ENCODE data around the gene C2CD3.
"Not testable (repeated sequence)": the region's sequence is repeated elsewhere in the genome, so short reads cannot be mapped to it uniquely, and the experiment has no call there.

C2CD3 gene

DNA sequence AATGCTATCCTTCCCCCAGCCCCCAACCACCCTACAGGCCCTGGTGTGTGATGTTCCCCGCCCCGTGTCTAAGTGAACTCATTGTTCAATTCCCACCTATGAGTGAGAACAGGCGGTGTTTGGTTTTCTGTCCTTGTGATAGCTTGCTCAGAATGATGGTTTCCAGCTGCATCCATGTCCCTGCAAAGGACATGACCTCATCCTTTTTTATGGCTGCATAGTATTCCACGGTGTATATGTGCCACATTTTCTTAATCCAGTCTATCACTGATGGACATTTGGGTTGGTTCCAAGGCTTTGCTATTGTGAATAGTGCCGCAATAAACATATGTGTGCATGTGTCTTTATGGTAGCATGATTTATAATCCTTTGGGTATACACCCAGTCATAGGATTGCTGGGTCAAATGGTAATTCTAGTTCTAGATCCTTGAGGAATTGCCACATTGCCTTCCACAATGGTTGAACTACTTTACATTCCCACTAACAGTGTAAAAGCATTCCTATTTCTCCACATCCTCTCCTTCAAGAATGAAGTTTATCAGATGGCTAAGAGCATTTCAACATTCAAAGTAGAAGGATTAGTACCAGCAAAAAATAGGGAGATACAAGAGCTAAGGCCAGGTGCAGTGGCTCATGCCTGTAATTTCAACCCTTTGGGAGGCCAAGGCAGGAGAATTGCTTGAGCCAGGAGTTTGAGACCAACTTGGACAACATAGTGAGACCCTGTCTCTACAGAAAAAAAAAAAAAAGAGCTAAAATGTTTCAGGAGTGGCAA is 50.4 kb downstream of the C2CD3 start:
- not testable (repeated sequence) for DNase-seq (ENCODE audit: low read depth)

DNA sequence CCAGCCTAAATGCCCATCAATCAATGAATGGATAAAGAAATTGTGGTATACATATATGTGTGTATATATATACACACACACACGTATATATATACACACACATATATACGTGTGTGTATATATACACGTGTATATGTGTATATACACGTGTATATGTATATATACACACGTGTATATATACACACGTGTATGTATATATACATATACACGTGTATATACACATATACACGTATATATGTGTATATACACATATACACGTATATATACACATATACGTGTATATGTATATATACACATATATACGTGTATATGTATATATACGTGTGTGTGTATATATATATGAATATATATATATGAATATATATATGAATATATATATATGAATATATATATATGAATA is 54.1 kb downstream of the C2CD3 start:
- no peak for DNase-seq (ENCODE audit: low read depth)

DNA sequence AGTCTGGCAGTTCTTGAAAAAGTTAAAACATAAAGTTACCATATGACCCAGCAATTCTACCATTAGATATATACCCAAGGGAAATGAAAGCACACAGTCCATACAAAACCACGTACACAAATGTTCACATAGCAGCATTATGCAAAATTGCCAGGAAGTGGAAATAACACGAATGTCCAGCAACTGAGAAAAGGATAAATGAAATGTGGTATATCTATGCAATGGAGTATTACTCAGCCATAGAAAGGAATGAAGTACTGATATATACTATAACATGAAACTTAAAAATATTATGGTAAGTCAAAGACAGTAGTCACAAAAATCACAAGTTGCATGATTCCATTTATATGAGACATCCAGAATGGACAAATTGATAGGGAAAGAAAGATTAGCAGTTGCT is 57.9 kb downstream of the C2CD3 start:
- no peak for DNase-seq (ENCODE audit: low read depth)

DNA sequence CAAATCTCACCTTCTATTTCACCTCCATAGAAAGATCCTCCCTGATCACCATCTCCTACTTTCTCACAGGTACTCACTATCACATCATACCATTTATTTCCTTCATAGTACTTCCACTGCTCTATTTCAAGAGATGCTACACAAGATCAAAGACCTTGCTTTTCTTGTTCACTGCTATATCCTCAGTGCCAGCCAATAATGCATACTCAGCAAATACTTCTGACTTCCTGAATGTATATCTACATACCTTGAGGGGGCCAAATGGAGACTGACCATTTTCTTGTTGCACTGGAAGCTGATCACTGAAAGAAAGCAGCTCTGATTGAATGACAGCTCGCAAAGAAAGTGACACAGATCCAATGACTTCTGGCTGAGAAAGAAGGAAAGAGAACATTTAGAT is 64.7 kb downstream of the C2CD3 start:
- DNase-seq (ENCODE audit: low read depth): no peak

DNA sequence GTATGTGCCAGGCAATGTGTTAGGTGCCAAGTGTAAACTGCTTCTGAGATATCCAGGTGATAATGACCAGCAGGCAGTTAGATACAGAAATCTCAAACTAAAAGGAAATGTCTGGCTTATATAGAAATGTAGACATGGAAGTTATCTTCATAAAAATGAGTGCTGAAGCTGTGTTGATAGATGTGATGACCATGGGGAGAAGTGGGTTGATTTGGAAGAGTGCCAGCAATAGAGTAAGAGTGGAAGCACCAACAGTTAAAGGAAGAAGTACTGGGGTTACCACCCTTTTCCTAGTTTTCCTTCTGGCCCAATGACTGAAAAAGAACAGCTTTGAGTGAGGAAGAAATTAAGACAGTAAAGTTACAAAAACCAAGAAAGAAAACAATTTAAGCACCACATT is 68.5 kb downstream of the C2CD3 start:
- no peak for DNase-seq (ENCODE audit: low read depth)

DNA sequence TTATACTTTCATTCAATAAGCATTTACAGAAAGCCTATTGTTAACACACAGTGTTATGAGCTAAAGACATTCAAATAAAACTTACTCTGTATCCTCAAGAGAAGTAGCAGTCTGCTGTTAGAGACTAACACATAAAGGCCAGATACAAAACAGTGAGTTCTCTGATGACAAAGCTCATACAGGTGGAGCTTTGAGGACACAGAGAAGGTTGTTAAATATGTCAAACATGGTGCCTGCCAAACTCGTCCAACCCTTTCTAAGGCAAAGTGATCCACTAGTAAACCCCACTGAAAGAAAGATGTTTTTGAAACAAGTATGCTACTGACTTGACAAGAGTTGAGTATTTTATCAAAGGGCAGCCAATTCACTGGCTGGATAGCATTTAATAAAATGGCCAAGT is 70.1 kb downstream of the C2CD3 start:
- no peak for DNase-seq (ENCODE audit: low read depth)

- DNase-seq (ENCODE audit: low read depth): no peak
Observed at GRCh38 chr11:74100231-74100630, 70.6 kb downstream of the C2CD3 start.

- no peak for DNase-seq (ENCODE audit: low read depth)
Observed at GRCh38 chr11:74097686-74098237, 73.0 kb downstream of the C2CD3 start.

DNA sequence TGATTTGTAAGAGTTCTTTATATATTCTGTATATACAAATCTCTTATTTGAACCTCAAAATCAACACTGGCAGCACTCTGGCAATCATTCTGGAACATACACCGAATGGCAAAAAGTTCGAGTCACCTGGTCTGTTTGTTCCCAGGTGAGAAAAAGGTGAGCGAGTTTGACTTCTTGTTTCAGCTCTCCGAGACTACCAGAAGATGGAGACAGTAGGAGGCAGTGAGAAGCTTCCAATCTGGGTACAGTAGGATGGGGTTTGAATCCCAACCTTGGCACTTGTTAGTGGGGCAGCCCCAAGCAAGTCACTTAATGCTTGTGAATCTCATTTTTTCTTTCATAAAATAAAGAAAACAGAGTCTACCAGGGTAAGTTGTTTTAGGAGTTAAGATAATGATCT is 76.4 kb downstream of the C2CD3 start:
- no peak for DNase-seq (ENCODE audit: low read depth)

GRCh38 chr11:74092425-74092824 is 78.4 kb downstream of the C2CD3 start:
- DNase-seq (ENCODE audit: low read depth): no peak

DNA sequence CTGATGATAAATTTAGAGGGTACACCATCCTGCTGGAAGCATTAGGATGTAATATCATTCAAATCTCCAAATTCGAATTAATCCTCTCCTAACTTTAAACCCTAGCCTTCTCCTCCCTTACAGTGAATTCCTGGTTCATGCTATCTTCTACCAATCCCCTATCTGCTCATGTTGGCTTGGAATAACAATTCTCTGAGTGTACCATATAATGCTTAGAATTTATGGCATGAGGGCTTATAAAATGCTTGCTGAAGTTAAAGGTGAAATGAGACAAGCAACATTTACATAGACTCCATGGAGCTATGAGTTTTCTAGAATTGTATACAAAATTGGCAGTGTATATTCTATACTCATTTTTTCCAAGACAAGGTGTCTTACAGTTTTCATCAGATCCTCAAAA is 79.3 kb downstream of the C2CD3 start:
- DNase-seq (ENCODE audit: low read depth): no peak

DNA sequence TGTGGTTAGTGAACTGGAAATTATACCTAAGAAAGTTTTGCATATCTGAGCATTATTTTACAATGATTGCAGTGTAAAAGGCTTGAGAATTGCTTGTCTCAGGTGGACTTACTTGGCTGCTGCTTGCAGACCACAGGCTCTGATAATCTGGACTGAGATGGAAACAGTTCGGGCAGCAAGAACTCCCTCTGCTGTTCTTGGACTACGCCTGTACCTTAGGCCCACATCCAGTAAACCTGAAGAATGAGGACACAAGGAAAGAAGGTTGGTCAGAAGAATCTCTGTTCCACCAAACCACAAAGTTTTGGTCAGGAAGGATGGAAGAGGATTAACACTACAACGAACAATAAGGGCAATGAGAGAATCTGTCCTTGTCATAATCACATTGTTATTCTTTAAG is 80.1 kb downstream of the C2CD3 start:
- DNase-seq (ENCODE audit: low read depth): no peak

- DNase-seq (ENCODE audit: low read depth): no peak
Observed at GRCh38 chr11:74086242-74086884, 84.4 kb downstream of the C2CD3 start.

DNA sequence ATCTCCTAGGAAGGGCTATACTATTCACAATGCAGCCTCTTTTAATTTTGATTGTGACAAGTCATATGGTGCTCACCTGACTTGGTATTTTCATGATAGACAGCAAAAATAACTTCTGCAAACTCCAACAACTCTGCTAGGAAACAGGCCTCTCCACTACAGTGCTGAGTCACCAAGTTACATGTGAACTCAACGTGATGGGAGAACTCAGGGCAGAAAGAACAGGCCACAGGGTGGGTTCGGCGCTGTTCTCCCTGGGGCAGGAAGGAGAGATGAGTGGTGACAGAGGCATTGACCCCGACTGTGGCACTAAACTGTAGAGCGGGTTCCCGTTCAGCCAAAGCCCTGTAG is 85.3 kb downstream of the C2CD3 start:
- DNase-seq (ENCODE audit: low read depth): no peak

DNA sequence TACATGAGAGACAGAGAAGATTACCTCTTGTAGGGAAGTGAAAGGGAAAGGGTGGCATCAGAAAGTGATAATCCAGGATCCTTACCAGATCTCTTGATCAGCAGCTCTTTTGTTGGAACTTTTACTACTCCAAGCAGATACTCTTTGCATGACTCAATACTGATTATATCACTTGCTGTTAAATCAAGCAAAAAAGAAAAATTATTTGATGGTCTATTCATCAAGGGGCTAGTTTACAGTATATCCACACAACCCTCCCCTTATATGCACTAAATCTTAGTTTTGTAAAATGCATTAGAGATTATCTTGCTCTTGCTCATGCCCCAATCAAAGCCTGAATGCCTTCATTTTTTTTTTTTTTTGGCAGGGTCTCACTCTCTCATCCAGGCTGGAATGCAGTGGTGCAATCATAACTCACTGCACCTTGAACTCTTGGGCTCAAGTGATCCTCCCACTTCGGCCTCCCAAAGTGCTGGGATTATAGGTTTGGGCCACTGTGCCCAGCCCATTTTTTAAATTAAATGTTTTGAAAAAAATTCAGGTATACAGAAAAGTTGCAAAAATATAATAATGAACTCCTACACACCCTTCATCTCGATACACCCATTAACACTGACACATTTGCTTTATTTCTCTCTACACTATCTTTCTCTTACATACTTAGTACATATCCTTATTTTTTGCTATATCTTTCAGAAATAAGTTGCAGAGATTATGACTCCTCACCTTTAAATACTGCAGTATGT is 85.8 kb downstream of the C2CD3 start:
- DNase-seq (ENCODE audit: low read depth): no peak

GRCh38 chr11:74083927-74084326 is 86.9 kb downstream of the C2CD3 start:
- not testable (repeated sequence) for DNase-seq (ENCODE audit: low read depth)

- no peak for DNase-seq (ENCODE audit: low read depth)
Observed at GRCh38 chr11:74081428-74081827, 89.4 kb downstream of the C2CD3 start.

DNA sequence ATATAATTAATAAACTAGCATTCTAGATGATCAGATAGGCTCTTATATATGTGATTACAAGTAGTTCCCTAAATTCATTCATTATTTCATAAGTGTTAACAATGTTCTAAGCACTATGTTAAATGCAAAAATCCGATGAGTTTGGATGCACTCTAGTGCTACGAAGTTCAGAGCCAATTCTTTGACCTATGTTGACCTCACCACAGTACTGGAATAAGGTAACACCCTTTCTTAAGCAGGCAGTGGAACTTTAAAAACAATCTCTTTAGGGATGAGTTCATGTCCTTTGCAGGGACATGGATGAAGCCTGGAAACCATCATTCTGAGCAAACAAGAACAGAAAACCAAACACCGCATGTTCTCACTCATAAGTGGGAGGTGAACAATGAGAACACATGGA is 93.6 kb downstream of the C2CD3 start:
- no peak for DNase-seq (ENCODE audit: low read depth)

DNA sequence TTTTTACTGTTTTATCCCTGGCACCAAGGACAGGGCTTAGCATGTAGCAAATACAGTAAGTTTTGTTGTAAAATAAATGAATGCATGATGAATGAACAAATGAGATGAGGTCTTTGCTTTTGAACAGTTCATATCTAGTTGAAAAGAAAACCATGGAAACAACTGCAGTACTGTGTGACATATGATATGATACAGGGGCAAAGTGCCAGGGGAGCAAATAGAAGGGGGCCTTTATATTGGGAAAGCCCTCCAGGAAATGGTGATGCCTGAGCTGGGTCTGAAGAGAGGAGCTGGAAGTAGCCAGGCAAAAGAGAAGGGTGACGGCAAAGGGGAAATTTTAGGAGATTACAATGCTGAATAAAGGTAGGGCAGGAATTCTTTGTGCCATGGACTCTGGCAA is 98.1 kb downstream of the C2CD3 start:
- no peak for DNase-seq (ENCODE audit: low read depth)

GRCh38 chr11:74072286-74072685 is 98.5 kb downstream of the C2CD3 start:
- no peak for DNase-seq (ENCODE audit: low read depth)

- DNase-seq (ENCODE audit: low read depth): no peak
Observed at GRCh38 chr11:74070723-74071492, 99.9 kb downstream of the C2CD3 start.
